Umbilical cord (tissue), 2 donors: ENCODE measurements around the gene SLC12A2. TPM values are rescaled to one million over a fixed set of nuclear protein-coding genes. Genes with fewer than 3 reads are reported as not detected.

Source experiments
- DNase-seq: peaks from one replicate; pipeline ENCODE4 v3.0.0-alpha.2; 2015; ENCODE audit warnings: low spot score
- total RNA-seq: library from RNA; depleted of rRNA; stranded (reverse); fragments of >200 nt; gene quantifications from one replicate; pipeline ENCODE4 v1.2.3, GENCODE V29; 2014; ENCODE audit warnings: low replicate concordance; ENCODE audit not compliant: insufficient read depth

SLC12A2 gene
- total RNA-seq, 1 donor from 2014 or later, result 24.6 TPM

DNA sequence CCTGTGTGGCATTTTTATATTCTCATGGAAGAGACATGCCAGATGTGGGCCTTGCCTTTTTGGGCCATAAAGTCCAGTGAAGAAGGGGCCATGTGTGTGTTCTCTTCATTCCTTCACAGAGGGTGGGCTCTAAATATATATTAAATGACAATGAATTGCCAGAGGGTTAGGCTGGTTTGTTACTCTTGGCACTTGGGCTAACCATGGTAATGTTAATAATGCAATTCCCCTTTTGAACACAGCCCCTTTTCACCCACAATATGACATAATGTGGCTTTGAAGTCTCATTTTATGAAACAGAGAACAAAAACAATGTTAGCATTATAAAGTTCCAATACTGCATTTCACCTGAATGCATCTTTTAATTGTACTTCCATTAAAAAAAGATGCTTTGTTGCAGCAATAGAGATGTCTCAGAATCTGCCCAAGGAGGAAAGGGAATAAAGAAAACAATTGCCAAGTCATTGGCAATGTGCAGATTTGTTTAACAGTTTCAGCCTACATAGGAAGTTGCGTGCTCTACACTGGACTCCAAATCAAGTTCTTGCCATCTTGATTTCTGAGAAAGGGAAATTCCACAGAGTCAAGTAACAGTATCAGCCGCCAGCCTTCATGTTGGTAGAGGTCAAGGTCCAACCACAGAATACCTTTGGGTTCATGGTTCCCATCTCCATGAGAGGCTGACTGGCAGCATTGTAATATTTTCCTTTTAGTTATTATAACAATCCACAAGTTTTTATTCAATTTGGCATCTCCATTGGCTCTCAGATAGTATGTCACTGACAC lies 141.9 kb downstream of the SLC12A2 start:
- DNase-seq, result no peak

DNA sequence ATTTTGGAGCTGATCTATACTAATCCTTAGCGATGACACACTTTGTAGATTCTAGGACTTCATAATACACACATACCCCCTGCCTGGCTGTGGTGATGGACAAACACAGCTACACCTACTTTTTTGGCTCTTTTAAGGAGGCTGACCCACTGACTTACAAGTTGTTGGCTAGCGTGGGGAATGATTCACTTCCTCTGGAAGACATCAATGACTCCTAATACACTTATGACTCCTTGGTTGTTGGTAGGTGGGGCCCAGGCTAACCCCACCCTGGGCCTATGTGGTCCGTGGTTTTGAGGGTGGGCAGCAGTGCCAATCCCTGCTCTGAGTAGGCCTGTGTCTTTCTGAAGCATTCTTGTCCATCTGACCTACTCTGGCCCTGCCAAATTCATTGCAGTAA lies 144.4 kb downstream of the SLC12A2 start:
- DNase-seq, result no peak

DNA sequence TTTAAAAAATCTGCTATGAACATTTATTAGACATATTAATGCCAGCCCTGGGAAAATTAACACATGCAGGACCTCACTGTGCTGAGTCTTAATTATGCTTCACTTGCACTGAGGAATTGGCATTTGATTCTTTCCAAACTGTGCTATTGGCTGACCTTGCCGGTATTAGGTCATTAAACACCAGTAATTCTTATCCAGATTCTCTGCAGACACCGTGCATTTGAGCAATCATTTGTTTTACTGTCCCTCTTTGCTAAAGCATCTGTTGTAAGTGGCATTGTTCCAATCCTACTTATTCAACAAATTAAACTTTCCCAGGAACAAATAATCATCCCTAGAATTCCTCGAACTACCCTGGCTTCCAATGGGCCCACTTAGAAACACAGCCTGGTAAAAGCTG lies 145.0 kb downstream of the SLC12A2 start:
- DNase-seq, result no peak

DNA sequence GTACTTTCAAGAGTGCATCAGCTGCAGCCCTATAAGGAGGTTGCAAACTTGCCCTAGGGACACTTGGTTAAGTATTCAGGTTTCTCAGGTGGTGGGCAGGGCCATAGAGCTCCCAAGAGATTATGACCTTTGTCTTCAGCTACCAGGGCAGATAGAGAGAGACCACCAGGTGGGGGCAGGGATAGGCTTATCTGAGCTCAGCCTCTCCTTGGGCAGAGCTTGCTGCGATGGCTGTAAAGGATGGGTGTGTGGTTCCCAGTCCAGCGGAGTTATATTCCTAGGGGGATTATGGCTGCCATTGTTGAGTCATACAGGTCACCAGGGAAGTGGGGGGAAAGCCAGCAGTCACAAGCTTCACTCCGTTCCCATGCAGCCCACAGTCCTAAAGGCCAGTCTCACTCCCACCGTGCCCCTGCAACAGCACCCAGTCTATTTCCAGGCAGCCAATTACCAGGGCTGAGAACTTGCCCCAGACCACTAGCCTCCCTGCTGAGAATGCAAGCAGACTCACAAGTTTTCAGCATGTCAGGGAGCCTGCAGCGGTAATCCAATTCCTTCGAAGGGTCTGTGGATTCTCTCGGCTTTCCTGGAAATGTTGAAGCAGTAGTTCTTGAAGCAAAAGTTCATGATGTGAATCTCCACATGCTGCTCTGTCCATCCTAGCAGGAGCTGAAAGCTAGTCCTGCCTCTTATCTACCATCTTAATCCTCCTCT lies 151.5 kb downstream of the SLC12A2 start:
- no peak for DNase-seq

DNA sequence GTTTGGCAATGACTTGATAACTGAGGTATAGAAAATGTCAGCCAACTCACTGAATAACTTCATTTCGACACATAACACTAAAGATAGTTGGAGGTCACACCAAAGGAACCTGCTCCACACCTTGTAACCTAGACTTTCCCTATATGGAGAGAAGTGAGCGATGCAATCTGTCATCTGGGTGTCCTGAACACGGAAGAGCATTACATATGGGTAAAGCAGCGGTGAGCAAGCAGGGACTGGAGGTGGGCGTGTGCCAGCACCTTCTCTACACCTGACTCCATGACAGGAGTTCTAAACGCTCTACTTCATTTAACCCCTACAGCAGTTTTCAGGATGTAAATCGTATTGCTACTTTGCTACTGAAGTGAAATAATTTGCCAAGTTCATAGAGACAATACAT lies 152.8 kb downstream of the SLC12A2 start:
- DNase-seq, result no peak

DNA sequence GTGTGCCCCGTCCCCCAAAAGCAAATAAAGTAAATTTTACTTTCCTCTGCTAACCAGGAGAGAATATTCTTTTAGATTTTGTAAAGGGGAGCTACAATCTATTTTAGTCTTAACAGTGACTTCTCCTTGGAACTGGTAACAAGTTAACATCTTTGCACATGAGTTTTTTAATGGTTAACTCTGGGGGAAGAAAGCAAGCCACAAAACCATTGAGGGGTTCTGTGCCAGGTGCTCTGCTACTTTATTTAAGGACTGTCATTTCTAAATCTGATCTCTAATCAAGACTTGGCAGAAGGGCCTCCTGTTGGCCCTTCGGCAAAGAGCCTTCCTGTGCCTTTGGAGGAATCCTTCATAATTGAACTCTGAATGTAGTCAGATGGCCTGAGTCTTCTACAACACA lies 153.4 kb downstream of the SLC12A2 start:
- DNase-seq, result no peak

DNA sequence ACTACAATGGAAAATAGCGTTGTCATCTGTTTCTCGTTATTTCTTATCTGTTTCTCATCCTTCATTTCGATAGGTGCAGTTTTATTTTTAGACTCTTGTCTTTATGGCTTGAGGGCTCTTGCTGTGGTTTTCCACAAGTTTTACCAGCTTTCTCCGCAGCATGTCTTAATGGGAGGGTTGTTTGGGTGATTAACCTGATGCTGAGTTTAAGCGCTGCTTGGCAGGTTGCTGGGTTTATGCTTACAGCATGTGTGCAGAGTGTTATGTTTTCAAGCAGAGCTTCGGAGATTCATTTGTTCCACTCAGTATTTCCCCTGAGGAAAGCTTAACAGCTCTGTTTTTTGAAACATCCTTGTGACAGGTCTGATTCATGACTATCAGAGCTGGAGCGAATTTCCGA lies 154.0 kb downstream of the SLC12A2 start:
- DNase-seq, result peak; percentile 72
